Left ventricle myocardium inferior (tissue), 1 donor: ENCODE results near the gene KRT77. TPM values are rescaled to one million over a fixed set of nuclear protein-coding genes. Genes with fewer than 3 reads are reported as not detected.

Experiments used
- DNase-seq: peaks from one replicate; pipeline ENCODE4 v3.0.0-alpha.2; 2020
- H3K27ac ChIP-seq: fragments of 200-600 bp; replicated peaks from 2 replicates; pipeline ENCODE4 v1.8.0; 2021
- H3K27me3 ChIP-seq: fragments of 200-600 bp; 2 replicates; pipeline ENCODE4 v1.8.0; 2021; ENCODE audit warnings: low read depth
- H3K36me3 ChIP-seq: fragments of 200-600 bp; 2 replicates; pipeline ENCODE4 v1.8.0; 2021
- H3K4me1 ChIP-seq: fragments of 200-600 bp; 2 replicates; pipeline ENCODE4 v1.8.0; 2021
- H3K4me3 ChIP-seq: fragments of 200-600 bp; 2 replicates; pipeline ENCODE4 v1.8.0; 2021; ENCODE audit warnings: mild to moderate bottlenecking, moderate library complexity
- H3K9me3 ChIP-seq: fragments of 200-600 bp; replicated peaks from 2 replicates; pipeline ENCODE4 v1.8.0; 2021
- intact Hi-C: fragments of 100-400 bp; cut with micrococcal nuclease; formaldehyde crosslinking; loops from one replicate; pipeline ENCODE4 v1.11.0; 2022
- total RNA-seq: library from RNA; stranded (reverse); fragmentation: NEBNext Ultra II Directional; extraction: Animal tissue kit (Norgen Biotek cat#: 25700); gene quantifications from one replicate; pipeline ENCODE4 v1.2.1, GENCODE V29; 2021
- TF ChIP-seq, protein P1 (sequence below): fragments of 200-600 bp; IDR thresholded peaks from 2 replicates; pipeline ENCODE4 v1.8.0; 2021; ENCODE audit warnings: antibody characterized with exemption, mild to moderate bottlenecking, borderline replicate concordance
- donor health status: DM: no; HTN: yes; CAD: no; lungs with severe emphysema.

Gene KRT77
- total RNA-seq, 1 donor from 2014 or later: not detected

DNA sequence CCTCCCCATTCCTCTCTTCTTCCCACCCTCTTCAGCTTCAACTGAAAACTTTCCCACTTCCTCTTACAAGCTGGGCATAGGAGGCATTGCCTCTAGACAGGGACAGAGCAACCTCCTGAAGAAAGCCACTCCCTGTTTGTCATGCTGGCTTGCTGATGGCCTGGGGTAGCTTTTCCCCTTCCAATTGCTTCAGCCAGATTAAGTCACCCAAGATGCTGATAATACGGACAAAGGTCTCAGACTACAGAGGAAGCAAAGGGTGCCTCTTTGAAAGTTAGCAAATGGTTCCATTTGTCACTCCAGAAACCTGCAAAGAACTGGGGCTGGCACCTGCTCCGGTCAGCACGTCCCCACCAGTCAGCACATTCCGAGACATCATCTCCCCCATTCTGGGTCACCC, 57.3 kb downstream of the KRT77 start:
- DNase-seq: no peak
- no peaks in the 10 kb centered on the region for H3K36me3 ChIP-seq
- intact Hi-C loops: no loop called here
- no peaks in the 10 kb centered on the region for H3K4me1 ChIP-seq
- TF ChIP-seq, protein P1, sequence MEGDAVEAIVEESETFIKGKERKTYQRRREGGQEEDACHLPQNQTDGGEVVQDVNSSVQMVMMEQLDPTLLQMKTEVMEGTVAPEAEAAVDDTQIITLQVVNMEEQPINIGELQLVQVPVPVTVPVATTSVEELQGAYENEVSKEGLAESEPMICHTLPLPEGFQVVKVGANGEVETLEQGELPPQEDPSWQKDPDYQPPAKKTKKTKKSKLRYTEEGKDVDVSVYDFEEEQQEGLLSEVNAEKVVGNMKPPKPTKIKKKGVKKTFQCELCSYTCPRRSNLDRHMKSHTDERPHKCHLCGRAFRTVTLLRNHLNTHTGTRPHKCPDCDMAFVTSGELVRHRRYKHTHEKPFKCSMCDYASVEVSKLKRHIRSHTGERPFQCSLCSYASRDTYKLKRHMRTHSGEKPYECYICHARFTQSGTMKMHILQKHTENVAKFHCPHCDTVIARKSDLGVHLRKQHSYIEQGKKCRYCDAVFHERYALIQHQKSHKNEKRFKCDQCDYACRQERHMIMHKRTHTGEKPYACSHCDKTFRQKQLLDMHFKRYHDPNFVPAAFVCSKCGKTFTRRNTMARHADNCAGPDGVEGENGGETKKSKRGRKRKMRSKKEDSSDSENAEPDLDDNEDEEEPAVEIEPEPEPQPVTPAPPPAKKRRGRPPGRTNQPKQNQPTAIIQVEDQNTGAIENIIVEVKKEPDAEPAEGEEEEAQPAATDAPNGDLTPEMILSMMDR: no peak
- H3K4me3 ChIP-seq: no peak overlapping the region
- no peaks in the 10 kb centered on the region for H3K9me3 ChIP-seq
- H3K27me3 ChIP-seq: peaks cover 37% of the 10 kb centered on the region
- H3K27ac ChIP-seq: no peak overlapping the region

DNA sequence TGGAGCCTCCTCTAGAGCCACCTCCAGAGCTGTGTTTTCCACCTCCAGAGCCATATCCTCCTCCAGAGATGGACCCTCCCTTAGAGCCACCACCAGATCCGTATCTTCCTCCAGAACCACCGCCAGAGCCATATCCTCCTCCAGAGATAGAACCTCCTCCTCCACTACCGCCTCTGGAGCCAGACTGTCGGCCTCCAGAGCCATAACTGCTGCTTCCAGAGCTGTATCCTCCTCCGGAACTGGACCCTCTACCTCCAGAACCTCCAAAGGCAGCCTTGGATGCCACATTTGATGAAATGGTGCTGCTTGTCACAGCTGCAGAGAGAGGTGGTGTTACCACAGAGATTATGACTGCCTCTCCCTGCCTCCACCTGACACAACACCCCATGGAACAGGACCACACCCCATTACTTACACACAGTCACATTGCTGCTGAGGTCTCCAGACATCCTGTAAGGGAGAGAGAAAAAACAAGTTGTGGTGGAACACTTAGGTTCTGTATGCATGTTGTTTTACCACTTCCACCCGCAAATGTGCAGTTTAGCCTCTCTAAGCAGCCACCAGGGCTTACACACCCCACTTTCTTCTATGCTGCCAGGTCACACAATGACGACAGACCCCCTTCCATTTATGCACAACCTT, 58.1 kb downstream of the KRT77 start:
- Histone ChIP-seq H3K27ac (no peak overlapping the region), H3K9me3 (no peaks in the 10 kb centered on the region), H3K4me3 (no peak overlapping the region), H3K36me3 (no peaks in the 10 kb centered on the region), H3K27me3 (peaks cover 39% of the 10 kb centered on the region), H3K4me1 (no peaks in the 10 kb centered on the region)
- TF ChIP-seq, protein P1: no peak
- no peak for DNase-seq
- intact Hi-C loops: no loop called here

DNA sequence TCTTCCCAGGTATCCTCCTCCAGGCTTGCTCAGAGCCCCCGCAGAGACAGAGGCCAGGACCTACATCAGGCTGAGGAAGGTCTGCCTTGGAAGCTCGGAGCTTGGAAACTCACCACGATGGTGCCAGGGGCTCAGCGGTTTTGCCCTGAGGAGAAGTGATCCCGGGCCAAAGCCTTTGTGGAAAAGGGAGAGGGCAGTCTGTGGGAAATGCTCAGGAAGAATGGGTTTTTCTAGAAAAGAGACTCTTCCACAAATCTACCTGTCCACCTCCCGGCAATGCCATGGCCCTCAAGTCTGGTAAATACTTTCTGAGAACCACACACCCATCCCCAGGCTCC, 59.3 kb downstream of the KRT77 start:
- DNase-seq: no peak
- Histone ChIP-seq H3K4me3 (no peak overlapping the region), H3K36me3 (no peaks in the 10 kb centered on the region), H3K9me3 (no peaks in the 10 kb centered on the region), H3K4me1 (no peaks in the 10 kb centered on the region), H3K27me3 (peaks cover 46% of the 10 kb centered on the region), H3K27ac (no peak overlapping the region)
- intact Hi-C loops: no loop called here
- TF ChIP-seq, protein P1: no peak

DNA sequence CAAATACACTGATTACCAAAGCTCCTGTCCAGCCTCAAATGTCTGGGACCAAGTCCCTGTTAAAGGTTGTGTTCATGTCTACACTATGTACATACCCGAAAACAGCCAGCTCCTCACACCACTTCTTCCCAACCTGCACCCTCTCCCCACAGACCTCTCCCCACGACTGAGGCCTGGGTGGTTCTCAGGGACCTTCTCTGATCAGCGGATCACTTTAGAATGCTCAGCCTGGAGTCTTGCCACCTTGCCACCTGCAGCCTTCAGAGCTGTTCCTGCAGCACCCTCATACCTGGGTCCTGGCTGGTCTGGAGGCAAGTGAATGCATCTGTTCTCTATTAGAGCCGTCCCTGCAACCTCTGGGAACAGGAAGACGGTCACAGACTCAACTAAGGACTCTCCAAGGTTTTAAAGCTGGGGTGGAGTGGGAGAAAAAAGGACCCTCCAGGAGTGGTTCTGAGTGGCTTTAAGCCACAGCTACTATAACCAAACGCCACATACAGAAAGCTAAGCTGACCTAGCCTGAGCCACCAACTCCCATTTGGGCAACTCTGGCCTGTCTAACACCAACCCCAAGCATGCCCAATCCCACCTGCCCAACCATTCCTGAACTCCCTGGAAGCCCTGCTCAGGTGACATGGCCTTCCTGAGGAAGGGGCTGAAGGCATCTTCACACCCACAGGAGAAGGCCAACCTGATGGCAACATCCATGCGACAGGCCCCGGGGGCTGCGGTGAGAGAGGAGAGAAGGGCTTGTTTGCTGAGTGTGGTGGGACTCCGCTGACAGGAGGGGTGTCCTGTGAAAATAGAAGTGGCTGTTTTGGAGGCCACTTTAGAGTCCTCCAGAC, 59.9 kb downstream of the KRT77 start:
- Histone ChIP-seq H3K4me1 (no peaks in the 10 kb centered on the region), H3K27ac (no peak overlapping the region), H3K9me3 (no peaks in the 10 kb centered on the region), H3K36me3 (no peaks in the 10 kb centered on the region), H3K27me3 (peaks cover 51% of the 10 kb centered on the region), H3K4me3 (no peak overlapping the region)
- TF ChIP-seq, protein P1: no peak
- intact Hi-C loops: no loop called here
- no peak for DNase-seq

DNA sequence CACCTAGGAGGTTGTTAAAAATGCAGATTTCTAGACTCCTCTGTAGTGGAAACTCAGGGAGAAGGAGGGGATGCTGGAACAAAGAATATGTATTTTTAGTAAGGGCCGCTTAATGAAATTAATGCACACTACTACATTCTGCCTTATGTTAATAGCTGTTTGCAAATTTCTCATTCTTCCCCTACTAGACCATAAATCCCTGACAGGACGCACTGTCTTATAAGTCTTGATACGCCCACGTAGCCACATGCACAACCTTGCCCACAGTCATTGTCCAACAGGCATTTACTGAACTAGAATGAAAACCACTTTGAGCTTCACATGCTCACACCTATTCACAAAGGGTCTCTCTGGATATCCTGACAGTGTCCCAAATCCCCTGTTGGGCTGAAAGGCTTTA, 61.9 kb downstream of the KRT77 start:
- Histone ChIP-seq H3K36me3 (no peaks in the 10 kb centered on the region), H3K27ac (no peak overlapping the region), H3K4me3 (no peak overlapping the region), H3K4me1 (no peaks in the 10 kb centered on the region), H3K27me3 (peaks cover 53% of the 10 kb centered on the region), H3K9me3 (no peaks in the 10 kb centered on the region)
- no peak for DNase-seq
- TF ChIP-seq, protein P1: no peak
- intact Hi-C loops: no loop called here

Other genes with a start within 250 kb of the KRT77 start
- gene KRT6C, start 229.7 kb downstream of the KRT77 start, total RNA-seq: not detected
- not detected for gene KRT6A, start 210.3 kb downstream of the KRT77 start, total RNA-seq
- gene KRT5, start 183.1 kb downstream of the KRT77 start, total RNA-seq: not detected
- not detected for gene KRT71, start 150.4 kb downstream of the KRT77 start, total RNA-seq
- gene KRT74, start 129.7 kb downstream of the KRT77 start, total RNA-seq: 0.14 TPM
- gene KRT72, start 102.1 kb downstream of the KRT77 start, total RNA-seq: not detected
- gene KRT73, start 85.0 kb downstream of the KRT77 start, total RNA-seq: not detected
- gene KRT2, start 51.3 kb downstream of the KRT77 start, total RNA-seq: not detected
- not detected for gene KRT1, start 23.1 kb downstream of the KRT77 start, total RNA-seq
- gene KRT76, start 73.8 kb upstream of the KRT77 start, total RNA-seq: not detected
- not detected for gene KRT3, start 92.6 kb upstream of the KRT77 start, total RNA-seq
- gene KRT4, start 110.6 kb upstream of the KRT77 start, total RNA-seq: not detected
- not detected for gene KRT79, start 130.8 kb upstream of the KRT77 start, total RNA-seq
- not detected for gene KRT78, start 145.5 kb upstream of the KRT77 start, total RNA-seq
- 63.4 TPM for gene KRT8, start 201.6 kb upstream of the KRT77 start, total RNA-seq
- 3.7 TPM for gene KRT18, start 245.6 kb upstream of the KRT77 start, total RNA-seq